Neuronal stem cell (in vitro differentiated cells): ENCODE results near the gene VMP1.
"Not testable (repeated sequence)": the region's sequence is repeated elsewhere in the genome, so short reads cannot be mapped to it uniquely, and the experiment has no call there.

Experiments
- DNase-seq: peaks from one replicate; pipeline ENCODE4 v3.0.0-alpha.2; 2013; ENCODE audit warnings: low spot score
- H2AFZ ChIP-seq: one replicate; pipeline ENCODE4 v1.6.1; 2013; ENCODE audit warnings: mild to moderate bottlenecking, low read length, inconsistent platforms
- H2AK5ac ChIP-seq: 2 replicates; pipeline ENCODE4 v1.6.1; 2013; ENCODE audit warnings: low read depth, mild to moderate bottlenecking, inconsistent platforms, low read length, moderate library complexity, mixed read lengths
- H2BK120ac ChIP-seq: 2 replicates; pipeline ENCODE4 v1.6.1; 2013; ENCODE audit warnings: low read depth, mild to moderate bottlenecking, inconsistent platforms, low read length, moderate library complexity, mixed read lengths
- H2BK12ac ChIP-seq: one replicate; pipeline ENCODE4 v1.6.1; 2013; ENCODE audit warnings: low read length, inconsistent platforms
- H2BK15ac ChIP-seq: 2 replicates; pipeline ENCODE4 v1.6.1; 2013; ENCODE audit warnings: mild to moderate bottlenecking, low read length, inconsistent platforms, mixed read lengths
- H2BK5ac ChIP-seq: one replicate; pipeline ENCODE4 v1.6.1; 2013; ENCODE audit warnings: inconsistent platforms, mild to moderate bottlenecking, low read length, moderate library complexity
- H3K14ac ChIP-seq: one replicate; pipeline ENCODE4 v1.6.1; 2013; ENCODE audit warnings: low read length, inconsistent platforms
- H3K18ac ChIP-seq: 2 replicates; pipeline ENCODE4 v1.6.1; 2013; ENCODE audit warnings: low read length, inconsistent platforms
- H3K23ac ChIP-seq: 2 replicates; pipeline ENCODE4 v1.6.1; 2013; ENCODE audit warnings: low read depth, mild to moderate bottlenecking, mixed read lengths, low read length, inconsistent platforms; ENCODE audit not compliant: poor library complexity
- H3K27ac ChIP-seq: replicated peaks from 3 replicates; pipeline ENCODE4 v1.5.1; 2013; ENCODE audit warnings: low read length, inconsistent platforms
- H3K27me3 ChIP-seq, 3 experiments: 2 replicates each; pipeline ENCODE4 v1.6.1; 2013; ENCODE audit warnings: low read length in 3 of 3, mild to moderate bottlenecking in 2 of 3, inconsistent platforms in 1 of 3, low read depth in 1 of 3, mixed read lengths in 1 of 3, moderate library complexity in 1 of 3; ENCODE audit not compliant: control insufficient read depth in 3 of 3, insufficient read depth in 3 of 3
- H3K36me3 ChIP-seq, 2 donors: replicated peaks in 1 of 2; 2 replicates each; pipeline ENCODE4 v1.6.1; 2013; ENCODE audit warnings: low read length in 2 of 2; ENCODE audit not compliant: control insufficient read depth in 2 of 2, insufficient read depth in 2 of 2
- H3K4ac ChIP-seq: 2 replicates; pipeline ENCODE4 v1.6.1; 2013; ENCODE audit warnings: inconsistent platforms, mild to moderate bottlenecking, low read length, moderate library complexity
- H3K4me1 ChIP-seq, 2 donors: 1 replicate in 1 of 2; 2 replicates in 1 of 2; pipeline ENCODE4 v1.6.1; 2013; ENCODE audit warnings: low read length in 2 of 2, low read depth in 1 of 2; ENCODE audit not compliant: control insufficient read depth in 2 of 2, insufficient read depth in 1 of 2
- H3K4me2 ChIP-seq: one replicate; pipeline ENCODE4 v1.6.1; 2013; ENCODE audit warnings: mild to moderate bottlenecking, low read length, inconsistent platforms; ENCODE audit not compliant: insufficient read depth, poor library complexity, severe bottlenecking
- H3K4me3 ChIP-seq, 2 donors: 2 replicates each; pipeline ENCODE4 v1.5.1; 2013; ENCODE audit warnings: low read length in 2 of 2, mild to moderate bottlenecking in 2 of 2, inconsistent platforms in 1 of 2, moderate library complexity in 1 of 2
- H3K79me1 ChIP-seq: one replicate; pipeline ENCODE4 v1.6.1; 2013; ENCODE audit warnings: low read depth, mild to moderate bottlenecking, inconsistent platforms, low read length, moderate library complexity
- H3K9ac ChIP-seq: one replicate; pipeline ENCODE4 v1.6.1; 2013; ENCODE audit warnings: mild to moderate bottlenecking, low read depth, low read length, inconsistent platforms; ENCODE audit not compliant: poor library complexity
- H3K9me3 ChIP-seq, 2 donors: replicated peaks in 1 of 2; 2 replicates each; pipeline versions ENCODE3 to v1.6.1; 2013; ENCODE audit warnings: low read length in 2 of 2, mild to moderate bottlenecking in 2 of 2, inconsistent platforms in 1 of 2, low read depth in 1 of 2, mixed read lengths in 1 of 2, moderate library complexity in 1 of 2; ENCODE audit not compliant: control insufficient read depth in 2 of 2, insufficient read depth in 1 of 2
- H4K8ac ChIP-seq: one replicate; pipeline ENCODE4 v1.6.1; 2013; ENCODE audit warnings: low read depth, mild to moderate bottlenecking, inconsistent platforms, low read length, moderate library complexity
- H4K91ac ChIP-seq: one replicate; pipeline ENCODE4 v1.6.1; 2013; ENCODE audit warnings: low read length, low read depth, mild to moderate bottlenecking, inconsistent platforms; ENCODE audit not compliant: poor library complexity
- WGBS, 2 donors: extraction: QIAGEN DNeasy Blood & Tissue Kit; methylation state at CpG; one replicate each; pipeline ENCODE4 v1.1.7; 2013; ENCODE audit warnings: missing lambda C conversion rate in 2 of 2, mixed read lengths in 1 of 2; ENCODE audit not compliant: insufficient read length in 2 of 2, insufficient replicate concordance in 1 of 2; ENCODE audit errors: extremely low coverage in 2 of 2; 5-methylcytosine and 5-hydroxymethylcytosine counted together

VMP1 gene

GRCh38 chr17:59870482-59870881 is 163.0 kb downstream of the VMP1 start:
- WGBS, 2 donors: no CpG with 5 or more reads among the region's 8 CpGs
- Histone ChIP-seq H3K14ac (no peak overlapping the region), H2AK5ac (no peak overlapping the region), H3K36me3 (peaks cover 8 to 44% of the 10 kb centered on the region in 2 donors), H2BK15ac (no peak overlapping the region), H3K27me3 (no peaks in the 10 kb centered on the region), H3K9ac (no peak overlapping the region), H2BK5ac (no peak overlapping the region), H3K23ac (no peak overlapping the region), H3K18ac (no peak overlapping the region), H3K4ac (no peak overlapping the region), H2BK12ac (no peak overlapping the region), H4K8ac (no peak overlapping the region), H3K27ac (no peak overlapping the region), H4K91ac (no peak overlapping the region), H3K4me2 (no peak overlapping the region), H3K4me3 (no peak overlapping the region), H2BK120ac (no peak overlapping the region), H2AFZ (no peak overlapping the region), H3K79me1 (no peaks in the 10 kb centered on the region), H3K4me1 (peaks cover 0 to 5% of the 10 kb centered on the region in 2 donors), H3K9me3 (no peaks in the 10 kb centered on the region)
- DNase-seq: no peak

DNA sequence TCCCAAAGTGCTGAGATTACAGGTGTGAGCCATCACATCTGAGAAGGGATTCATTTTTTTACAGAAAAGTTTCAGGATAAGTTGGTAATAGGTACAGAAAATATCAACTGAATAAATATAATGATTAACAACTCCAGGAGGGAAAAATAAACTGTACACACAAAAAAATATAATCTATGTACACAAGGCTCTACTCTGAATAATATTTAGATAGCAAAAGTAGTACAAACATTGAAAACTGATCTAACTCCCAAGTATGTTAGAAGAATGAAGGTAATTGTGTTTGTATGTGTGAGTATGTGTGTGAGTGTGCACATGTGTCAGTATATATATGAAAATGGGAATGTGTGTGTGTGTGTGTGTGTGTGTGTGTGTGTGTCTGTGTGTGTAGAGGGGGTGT is 164.9 kb downstream of the VMP1 start:
- Histone ChIP-seq H2BK5ac (no peak overlapping the region), H3K9ac (no peak overlapping the region), H2BK15ac (no peak overlapping the region), H3K27ac (no peak overlapping the region), H2AK5ac (no peak overlapping the region), H3K27me3 (no peaks in the 10 kb centered on the region), H2BK12ac (no peak overlapping the region), H3K23ac (no peak overlapping the region), H3K79me1 (no peaks in the 10 kb centered on the region), H2BK120ac (no peak overlapping the region), H2AFZ (no peak overlapping the region), H3K4me1 (peaks cover 0 to 5% of the 10 kb centered on the region in 2 donors), H3K9me3 (no peaks in the 10 kb centered on the region), H4K8ac (no peak overlapping the region), H4K91ac (no peak overlapping the region), H3K4ac (no peak overlapping the region), H3K4me3 (no peak overlapping the region), H3K14ac (no peak overlapping the region), H3K4me2 (no peak overlapping the region), H3K36me3 (peaks cover 13 to 53% of the 10 kb centered on the region in 2 donors), H3K18ac (no peak overlapping the region)
- DNase-seq: no peak

DNA sequence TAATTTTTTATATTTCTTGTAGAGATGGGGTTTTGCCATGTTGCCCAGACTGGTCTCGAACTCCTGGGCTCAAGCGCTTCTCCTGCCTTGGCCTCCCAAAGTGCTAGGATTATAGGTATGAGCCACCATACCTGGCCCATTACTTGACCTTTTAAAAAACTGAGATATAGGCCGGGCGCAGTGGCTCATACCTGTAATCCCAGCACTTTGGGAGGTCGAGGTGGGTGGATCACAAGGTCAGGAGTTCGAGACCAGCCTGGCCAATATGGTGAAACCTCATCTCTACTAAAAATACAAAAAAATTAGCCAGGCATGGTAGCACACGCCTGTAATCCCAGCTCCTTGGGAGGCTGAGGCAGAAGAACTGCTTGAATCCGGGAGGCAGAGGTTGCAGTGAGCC is 166.0 kb downstream of the VMP1 start:
- H2BK12ac ChIP-seq, H3K79me1 ChIP-seq, H4K8ac ChIP-seq, H2AFZ ChIP-seq, H3K27ac ChIP-seq, H3K18ac ChIP-seq, H4K91ac ChIP-seq, H2BK120ac ChIP-seq, H3K14ac ChIP-seq, H2BK15ac ChIP-seq, H3K4me1 ChIP-seq, H3K9ac ChIP-seq, H2AK5ac ChIP-seq, H3K27me3 ChIP-seq, H2BK5ac ChIP-seq, DNase-seq, H3K9me3 ChIP-seq, H3K4ac ChIP-seq, H3K4me3 ChIP-seq, H3K23ac ChIP-seq, H3K4me2 ChIP-seq: not testable (repeated sequence)
- H3K36me3 ChIP-seq: peaks cover 15 to 58% of the 10 kb centered on the region in 2 donors
- WGBS, 2 donors: no CpG with 5 or more reads among the region's 8 CpGs

DNA sequence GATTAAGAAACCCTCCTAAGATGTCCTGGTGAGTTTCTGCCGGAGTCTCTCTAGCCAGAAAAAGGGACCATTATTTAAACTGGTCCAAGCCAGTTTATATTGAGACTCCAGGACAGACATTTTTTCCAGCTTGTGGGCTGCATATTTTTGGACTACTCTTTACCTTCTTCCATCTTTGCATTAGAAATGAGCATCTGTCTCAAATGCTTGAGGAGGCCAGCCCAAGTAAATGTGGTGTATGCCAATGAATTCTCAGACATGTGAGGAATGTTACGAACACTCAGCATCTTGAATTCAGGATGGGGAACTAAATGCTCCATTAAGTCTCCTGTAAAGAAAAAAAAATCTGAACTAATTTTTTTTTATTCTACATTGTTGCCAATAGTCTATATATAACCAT is 166.9 kb downstream of the VMP1 start:
- WGBS, 2 donors: no CpG with 5 or more reads among the region's 2 CpGs
- no peaks in the 10 kb centered on the region for H3K9me3 ChIP-seq
- no peak overlapping the region for H3K14ac ChIP-seq
- H3K4me1 ChIP-seq: peaks cover 0 to 5% of the 10 kb centered on the region in 2 donors
- H3K4me2 ChIP-seq: no peak overlapping the region
- no peak overlapping the region for H2BK15ac ChIP-seq
- H3K27ac ChIP-seq: no peak overlapping the region
- no peak overlapping the region for H3K18ac ChIP-seq
- no peak overlapping the region for H4K8ac ChIP-seq
- H3K4ac ChIP-seq: no peak overlapping the region
- no peak overlapping the region for H2AK5ac ChIP-seq
- no peak overlapping the region for H3K9ac ChIP-seq
- no peaks in the 10 kb centered on the region for H3K27me3 ChIP-seq
- DNase-seq: no peak
- no peak overlapping the region for H3K23ac ChIP-seq
- no peak overlapping the region for H2BK12ac ChIP-seq
- no peaks in the 10 kb centered on the region for H3K79me1 ChIP-seq
- no peak overlapping the region for H2BK120ac ChIP-seq
- peaks cover 15 to 65% of the 10 kb centered on the region in 2 donors for H3K36me3 ChIP-seq
- no peak overlapping the region for H2BK5ac ChIP-seq
- no peak overlapping the region for H4K91ac ChIP-seq
- no peak overlapping the region for H3K4me3 ChIP-seq
- H2AFZ ChIP-seq: peak overlapping the region; percentile 18
